Retinal pigment epithelial cell (primary cell): Measurements from ENCODE around the gene TRAF3IP1.
A peak's percentile ranks its signal among the peaks of the same experiment; 100 is the strongest.
"Not testable (repeated sequence)": the region's sequence is repeated elsewhere in the genome, so short reads cannot be mapped to it uniquely, and the experiment has no call there.

ENCODE experiments used
- DNase-seq: peaks from one replicate; pipeline ENCODE4 v3.0.0-alpha.2; 2010; ENCODE audit warnings: low read depth
- H3K4me3 ChIP-seq: 2 replicates; pipeline ENCODE4 v1.5.1; 2011; ENCODE audit warnings: mild to moderate bottlenecking, low read length, control low read depth, moderate library complexity
- TF ChIP-seq, protein P1 (sequence below): conservative IDR thresholded peaks from 2 replicates; pipeline ENCODE4 v1.5.1; 2011; ENCODE audit warnings: low read depth, low read length, control low read depth, inconsistent platforms

The TRAF3IP1 gene

GRCh38 chr2:238320246-238320647 is at the start of gene TRAF3IP1:
TRAF3IP1 (plus strand) TSS chr2:238320518; CDS start chr2:238320663, 145 bp downstream.
- DNase-seq: peak; percentile 61

GRCh38 chr2:238270606-238271005 is 49.7 kb upstream of the TRAF3IP1 start:
- TF ChIP-seq, protein P1, sequence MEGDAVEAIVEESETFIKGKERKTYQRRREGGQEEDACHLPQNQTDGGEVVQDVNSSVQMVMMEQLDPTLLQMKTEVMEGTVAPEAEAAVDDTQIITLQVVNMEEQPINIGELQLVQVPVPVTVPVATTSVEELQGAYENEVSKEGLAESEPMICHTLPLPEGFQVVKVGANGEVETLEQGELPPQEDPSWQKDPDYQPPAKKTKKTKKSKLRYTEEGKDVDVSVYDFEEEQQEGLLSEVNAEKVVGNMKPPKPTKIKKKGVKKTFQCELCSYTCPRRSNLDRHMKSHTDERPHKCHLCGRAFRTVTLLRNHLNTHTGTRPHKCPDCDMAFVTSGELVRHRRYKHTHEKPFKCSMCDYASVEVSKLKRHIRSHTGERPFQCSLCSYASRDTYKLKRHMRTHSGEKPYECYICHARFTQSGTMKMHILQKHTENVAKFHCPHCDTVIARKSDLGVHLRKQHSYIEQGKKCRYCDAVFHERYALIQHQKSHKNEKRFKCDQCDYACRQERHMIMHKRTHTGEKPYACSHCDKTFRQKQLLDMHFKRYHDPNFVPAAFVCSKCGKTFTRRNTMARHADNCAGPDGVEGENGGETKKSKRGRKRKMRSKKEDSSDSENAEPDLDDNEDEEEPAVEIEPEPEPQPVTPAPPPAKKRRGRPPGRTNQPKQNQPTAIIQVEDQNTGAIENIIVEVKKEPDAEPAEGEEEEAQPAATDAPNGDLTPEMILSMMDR: no peak
- no peak for DNase-seq
- H3K4me3 ChIP-seq: no peak overlapping the region

More at GRCh38 chr2:238320246-238320647, at the start of gene TRAF3IP1:
- peak within 1 kb of the TSS; percentile 60 for H3K4me3 ChIP-seq
- TF ChIP-seq, protein P1: no peak

DNA sequence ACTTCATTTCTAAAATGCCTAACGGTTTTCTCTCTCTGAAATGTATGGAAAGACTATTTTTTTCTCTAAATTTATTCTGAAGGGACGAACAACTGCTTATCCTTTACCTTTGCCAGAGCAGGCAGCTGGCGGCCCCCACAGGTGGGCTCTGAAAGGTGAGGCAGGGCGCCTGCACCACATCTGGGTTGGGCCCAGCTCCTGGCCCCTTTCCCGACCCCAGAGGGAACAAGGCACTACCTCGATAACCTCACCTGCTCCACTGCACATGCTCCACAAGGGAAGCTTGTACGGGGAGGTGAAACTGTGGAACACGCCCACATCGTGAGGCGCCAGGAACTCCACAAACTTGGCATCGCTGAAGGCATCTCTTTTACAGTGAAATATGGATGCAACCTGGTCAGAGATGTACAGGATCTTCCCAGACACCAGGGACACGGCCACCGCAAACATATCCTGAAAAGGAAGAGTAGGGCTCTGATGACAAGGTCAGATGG is 49.2 kb upstream of the TRAF3IP1 start:
- TF ChIP-seq, protein P1: no peak
- DNase-seq: no peak
- no peak overlapping the region for H3K4me3 ChIP-seq

DNA sequence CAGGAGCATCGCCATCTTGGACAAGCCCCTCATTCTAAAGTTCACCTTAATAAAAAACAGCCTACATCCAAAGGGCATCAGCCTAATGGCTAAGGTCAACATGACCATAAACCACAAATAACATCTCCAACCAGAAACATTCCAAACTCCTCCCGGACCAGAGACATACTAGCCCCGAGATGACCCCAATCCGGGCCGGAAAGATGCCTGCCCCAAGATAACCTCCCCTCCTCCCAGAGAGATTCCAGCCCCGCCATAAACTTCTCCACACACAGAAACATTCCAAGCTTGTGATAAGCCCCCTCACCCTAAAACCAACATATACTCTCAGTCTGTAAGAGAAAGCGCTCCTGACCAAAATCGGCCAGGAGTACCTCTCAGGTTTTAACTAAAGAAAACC is 48.6 kb upstream of the TRAF3IP1 start:
- not testable (repeated sequence) for DNase-seq, H3K4me3 ChIP-seq

- H3K4me3 ChIP-seq: no peak overlapping the region
- no peak for DNase-seq
- TF ChIP-seq, protein P1: no peak
Measured at GRCh38 chr2:238272156-238272555, 48.2 kb upstream of the TRAF3IP1 start.

GRCh38 chr2:238273433-238273832 is 46.9 kb upstream of the TRAF3IP1 start:
- not testable (repeated sequence) for DNase-seq

DNA sequence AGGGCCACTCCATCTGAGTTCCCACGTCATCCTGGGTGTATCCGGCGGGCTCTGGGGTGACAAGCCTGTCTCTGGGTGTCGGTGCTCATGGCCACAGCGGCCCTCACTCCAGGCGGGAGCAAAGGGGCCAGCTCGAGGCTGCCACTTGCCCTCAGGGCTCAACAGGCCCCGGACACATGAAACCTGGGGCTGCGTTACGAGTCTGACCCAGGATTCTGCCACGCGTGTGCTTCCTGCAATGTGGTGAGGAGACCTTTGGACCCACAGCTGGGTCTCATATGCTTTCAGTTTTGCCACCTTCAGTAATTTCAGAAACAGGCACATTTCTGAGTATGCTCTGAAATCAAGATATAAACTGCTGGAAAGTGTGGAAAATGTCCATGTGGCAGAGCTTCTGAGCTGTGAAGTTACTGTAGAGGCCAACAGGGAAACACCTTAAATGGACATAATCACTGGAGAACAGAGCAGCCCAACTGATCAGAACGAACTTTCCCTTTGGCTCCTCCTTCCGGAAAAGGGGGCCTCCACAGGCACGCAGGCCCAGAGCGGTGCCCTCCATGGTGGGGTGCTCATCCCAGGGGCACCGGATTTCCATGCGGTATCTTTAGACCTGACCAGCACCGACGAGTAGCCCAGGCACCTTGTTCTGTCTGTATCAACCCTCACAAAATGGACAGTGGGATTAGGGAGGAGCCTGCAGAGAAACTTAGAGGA is 46.0 kb upstream of the TRAF3IP1 start:
- TF ChIP-seq, protein P1: no peak
- no peak for DNase-seq
- no peak overlapping the region for H3K4me3 ChIP-seq

More at GRCh38 chr2:238273433-238273832, 46.9 kb upstream of the TRAF3IP1 start:
- H3K4me3 ChIP-seq: not testable (repeated sequence)

GRCh38 chr2:238277695-238278094 is 42.6 kb upstream of the TRAF3IP1 start:
- no peak overlapping the region for H3K4me3 ChIP-seq
- TF ChIP-seq, protein P1: peak; percentile 30
- DNase-seq: no peak
